ENCODE results near the gene GMIP.

GMIP gene

DNA sequence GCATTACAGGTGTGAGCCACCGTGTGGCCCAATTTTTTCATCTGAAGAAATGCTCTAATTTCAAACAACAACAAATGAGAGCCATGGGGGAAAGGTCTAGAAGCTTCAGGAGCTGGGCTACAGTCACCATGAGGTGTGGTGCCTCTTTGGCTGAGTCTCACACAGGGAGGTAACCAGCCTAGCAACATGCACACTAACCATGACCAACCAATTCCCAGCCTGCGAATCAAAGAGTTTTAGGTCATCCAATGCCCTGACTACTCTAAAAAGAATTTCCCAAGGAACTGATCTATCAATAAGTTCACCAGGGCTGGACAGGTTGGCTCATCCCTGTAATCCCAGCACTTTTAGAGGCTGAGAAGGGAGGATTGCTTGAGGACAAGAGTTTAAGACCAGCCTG, 54.9 kb downstream of the GMIP start:
- Histone ChIP-seq H3K27me3 (ENCODE audit: control insufficient read depth in 1 of 2, insufficient read depth in 1 of 2, low read length in 2 of 2) (no peaks in the 10 kb centered on the region), H2BK120ac (ENCODE audit: low read depth, low read length) (no peak overlapping the region), H2BK15ac (ENCODE audit: low read depth, poor library complexity, severe bottlenecking) (no peak overlapping the region), H3K27ac (ENCODE audit: low read length, poor library complexity, severe bottlenecking) (no peak overlapping the region), H3K9me3 (ENCODE audit: control insufficient read depth, low read length) (no peaks in the 10 kb centered on the region), H3K4me3 (ENCODE audit: insufficient read depth in 1 of 2, low read depth in 1 of 2, low read length in 2 of 2) (no peak overlapping the region), H4K8ac (ENCODE audit: low read length) (no peak overlapping the region), H3K79me1 (replicated peaks; ENCODE audit: low read length, poor library complexity, severe bottlenecking) (no peaks in the 10 kb centered on the region), H2BK5ac (ENCODE audit: low read depth, low read length, poor library complexity, severe bottlenecking) (no peak overlapping the region), H2BK12ac (ENCODE audit: low read length in 2 of 2) (no peak overlapping the region), H2AK5ac (ENCODE audit: low read length, severe bottlenecking) (no peak overlapping the region), H3K36me3 (ENCODE audit: control insufficient read depth in 1 of 2, insufficient read depth in 2 of 2, low read depth in 1 of 2, low read length in 2 of 2) (no peaks in the 10 kb centered on the region), H3K4me1 (ENCODE audit: control insufficient read depth, insufficient read depth, low read depth, low read length) (peaks cover 4% of the 10 kb centered on the region), H4K91ac (ENCODE audit: low read length) (no peak overlapping the region), H2AFZ (ENCODE audit: low read depth, low read length) (no peak overlapping the region), H3K9ac (ENCODE audit: low read length) (no peak overlapping the region), H3K14ac (ENCODE audit: low read length in 2 of 2) (no peak overlapping the region), H3K18ac (ENCODE audit: low read depth in 1 of 2, low read length in 2 of 2) (no peak overlapping the region), H3K23ac (ENCODE audit: low read length in 2 of 2) (no peak overlapping the region), H3K4me2 (ENCODE audit: low read length, poor library complexity, severe bottlenecking) (no peak overlapping the region), H3K4ac (ENCODE audit: low read depth in 1 of 2, low read length in 2 of 2) (no peak overlapping the region)
- no peak for DNase-seq
- 91% methylated on average over 1 of the region's 2 CpGs for WGBS

DNA sequence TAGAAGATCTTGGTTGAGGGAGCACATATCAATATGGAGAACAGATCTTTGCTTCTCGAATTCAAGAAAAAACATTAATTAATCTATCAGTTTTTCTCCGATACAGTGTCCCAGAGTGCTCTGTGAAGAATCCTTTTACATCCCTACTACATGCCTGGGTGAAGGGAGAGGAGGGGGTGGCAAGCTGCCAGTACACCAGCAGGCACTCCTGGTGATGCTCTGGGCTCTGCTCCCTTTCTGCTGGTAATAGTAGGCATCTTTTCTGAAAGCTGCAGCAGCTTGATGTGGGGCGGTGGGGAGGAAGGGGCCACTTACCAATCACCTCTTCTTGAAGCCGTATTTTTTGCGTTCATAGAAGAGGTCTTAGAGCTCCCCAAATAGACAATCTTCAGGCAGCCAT, 55.7 kb downstream of the GMIP start:
- H2BK120ac ChIP-seq (ENCODE audit: low read depth, low read length): no peak overlapping the region
- no peaks in the 10 kb centered on the region for H3K79me1 ChIP-seq (replicated peaks; ENCODE audit: low read length, poor library complexity, severe bottlenecking)
- over 99% methylated on average over 3 of the region's 5 CpGs for WGBS
- H3K23ac ChIP-seq (ENCODE audit: low read length in 2 of 2): no peak overlapping the region
- no peak overlapping the region for H3K4me2 ChIP-seq (ENCODE audit: low read length, poor library complexity, severe bottlenecking)
- peaks cover 4% of the 10 kb centered on the region for H3K4me1 ChIP-seq (ENCODE audit: control insufficient read depth, insufficient read depth, low read depth, low read length)
- no peaks in the 10 kb centered on the region for H3K36me3 ChIP-seq (ENCODE audit: control insufficient read depth in 1 of 2, insufficient read depth in 2 of 2, low read depth in 1 of 2, low read length in 2 of 2)
- no peak overlapping the region for H2BK5ac ChIP-seq (ENCODE audit: low read depth, low read length, poor library complexity, severe bottlenecking)
- no peak overlapping the region for H3K18ac ChIP-seq (ENCODE audit: low read depth in 1 of 2, low read length in 2 of 2)
- H2AK5ac ChIP-seq (ENCODE audit: low read length, severe bottlenecking): no peak overlapping the region
- no peaks in the 10 kb centered on the region for H3K27me3 ChIP-seq (ENCODE audit: control insufficient read depth in 1 of 2, insufficient read depth in 1 of 2, low read length in 2 of 2)
- H3K9me3 ChIP-seq (ENCODE audit: control insufficient read depth, low read length): no peaks in the 10 kb centered on the region
- no peak for DNase-seq
- H3K4me3 ChIP-seq (ENCODE audit: insufficient read depth in 1 of 2, low read depth in 1 of 2, low read length in 2 of 2): no peak overlapping the region
- H3K14ac ChIP-seq (ENCODE audit: low read length in 2 of 2): no peak overlapping the region
- no peak overlapping the region for H2BK15ac ChIP-seq (ENCODE audit: low read depth, poor library complexity, severe bottlenecking)
- no peak overlapping the region for H4K8ac ChIP-seq (ENCODE audit: low read length)
- H2AFZ ChIP-seq (ENCODE audit: low read depth, low read length): no peak overlapping the region
- no peak overlapping the region for H3K9ac ChIP-seq (ENCODE audit: low read length)
- no peak overlapping the region for H3K27ac ChIP-seq (ENCODE audit: low read length, poor library complexity, severe bottlenecking)
- no peak overlapping the region for H2BK12ac ChIP-seq (ENCODE audit: low read length in 2 of 2)
- no peak overlapping the region for H4K91ac ChIP-seq (ENCODE audit: low read length)
- H3K4ac ChIP-seq (ENCODE audit: low read depth in 1 of 2, low read length in 2 of 2): no peak overlapping the region

DNA sequence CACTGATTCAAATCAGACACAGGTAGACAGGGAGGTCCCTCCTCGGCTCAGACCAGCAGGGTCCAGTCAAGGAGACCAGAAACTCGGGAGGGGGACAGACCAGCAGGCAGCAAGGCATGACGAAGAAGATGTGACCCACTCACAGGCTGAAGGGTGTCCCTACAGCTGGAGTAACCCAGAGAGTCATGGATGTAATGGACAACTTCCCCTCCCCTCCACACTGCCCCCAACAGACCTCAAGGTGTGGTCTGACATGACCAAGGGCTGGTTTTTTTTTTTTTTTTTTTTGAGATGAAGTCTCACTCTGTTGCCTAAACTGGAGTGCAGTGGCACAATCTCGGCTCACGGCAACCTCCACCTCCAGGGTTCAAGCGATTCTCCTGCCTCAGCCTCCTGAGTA, 59.1 kb downstream of the GMIP start:
- Histone ChIP-seq H3K9me3 (ENCODE audit: control insufficient read depth, low read length) (no peaks in the 10 kb centered on the region), H3K4me2 (ENCODE audit: low read length, poor library complexity, severe bottlenecking) (no peak overlapping the region), H3K9ac (ENCODE audit: low read length) (no peak overlapping the region), H3K4me1 (ENCODE audit: control insufficient read depth, insufficient read depth, low read depth, low read length) (peaks cover 2% of the 10 kb centered on the region), H3K27ac (ENCODE audit: low read length, poor library complexity, severe bottlenecking) (no peak overlapping the region), H3K14ac (ENCODE audit: low read length in 2 of 2) (no peak overlapping the region), H3K79me1 (replicated peaks; ENCODE audit: low read length, poor library complexity, severe bottlenecking) (no peaks in the 10 kb centered on the region), H3K4ac (ENCODE audit: low read depth in 1 of 2, low read length in 2 of 2) (no peak overlapping the region), H2BK12ac (ENCODE audit: low read length in 2 of 2) (no peak overlapping the region), H2AFZ (ENCODE audit: low read depth, low read length) (no peak overlapping the region), H3K4me3 (ENCODE audit: insufficient read depth in 1 of 2, low read depth in 1 of 2, low read length in 2 of 2) (no peak overlapping the region), H3K36me3 (ENCODE audit: control insufficient read depth in 1 of 2, insufficient read depth in 2 of 2, low read depth in 1 of 2, low read length in 2 of 2) (no peaks in the 10 kb centered on the region), H3K18ac (ENCODE audit: low read depth in 1 of 2, low read length in 2 of 2) (no peak overlapping the region), H2BK5ac (ENCODE audit: low read depth, low read length, poor library complexity, severe bottlenecking) (no peak overlapping the region), H4K91ac (ENCODE audit: low read length) (no peak overlapping the region), H2BK15ac (ENCODE audit: low read depth, poor library complexity, severe bottlenecking) (no peak overlapping the region), H4K8ac (ENCODE audit: low read length) (no peak overlapping the region), H3K23ac (ENCODE audit: low read length in 2 of 2) (no peak overlapping the region), H3K27me3 (ENCODE audit: control insufficient read depth in 1 of 2, insufficient read depth in 1 of 2, low read length in 2 of 2) (no peaks in the 10 kb centered on the region), H2BK120ac (ENCODE audit: low read depth, low read length) (no peak overlapping the region), H2AK5ac (ENCODE audit: low read length, severe bottlenecking) (no peak overlapping the region)
- WGBS: 80% methylated on average over 6 of the region's 6 CpGs
- no peak for DNase-seq

DNA sequence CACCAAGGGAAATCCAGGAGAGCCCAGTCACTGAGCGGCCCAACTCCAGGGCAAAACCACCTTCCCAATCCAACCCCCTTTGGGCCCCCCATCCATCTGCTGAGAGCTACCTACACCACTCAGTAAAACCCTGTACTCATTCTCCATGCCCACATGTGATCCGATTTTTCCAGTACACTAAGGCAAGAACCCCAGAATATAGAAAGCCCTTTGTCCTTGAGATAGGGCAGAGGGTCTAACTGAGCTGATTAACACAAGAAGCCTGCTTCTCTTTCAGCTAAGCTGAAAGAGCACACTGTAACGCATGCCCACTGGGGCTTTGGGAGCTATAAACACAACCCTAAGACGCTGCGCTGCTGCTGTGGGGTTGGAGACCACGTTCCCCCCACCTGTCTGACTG, 61.0 kb downstream of the GMIP start:
- no peak for DNase-seq
- 85% methylated on average over 6 of the region's 6 CpGs for WGBS
- H3K36me3 ChIP-seq (ENCODE audit: control insufficient read depth in 1 of 2, insufficient read depth in 2 of 2, low read depth in 1 of 2, low read length in 2 of 2): no peaks in the 10 kb centered on the region

More for the DNA sequence above, 61.0 kb downstream of the GMIP start:
- H3K4ac ChIP-seq (ENCODE audit: low read depth in 1 of 2, low read length in 2 of 2): no peak overlapping the region
- no peak overlapping the region for H3K18ac ChIP-seq (ENCODE audit: low read depth in 1 of 2, low read length in 2 of 2)
- H2AK5ac ChIP-seq (ENCODE audit: low read length, severe bottlenecking): no peak overlapping the region
- no peak overlapping the region for H2BK120ac ChIP-seq (ENCODE audit: low read depth, low read length)
- no peak overlapping the region for H2BK5ac ChIP-seq (ENCODE audit: low read depth, low read length, poor library complexity, severe bottlenecking)
- H3K4me2 ChIP-seq (ENCODE audit: low read length, poor library complexity, severe bottlenecking): no peak overlapping the region
- no peak overlapping the region for H4K91ac ChIP-seq (ENCODE audit: low read length)
- no peak overlapping the region for H3K27ac ChIP-seq (ENCODE audit: low read length, poor library complexity, severe bottlenecking)
- H2BK12ac ChIP-seq (ENCODE audit: low read length in 2 of 2): no peak overlapping the region
- H3K4me3 ChIP-seq (ENCODE audit: insufficient read depth in 1 of 2, low read depth in 1 of 2, low read length in 2 of 2): no peak overlapping the region
- no peaks in the 10 kb centered on the region for H3K27me3 ChIP-seq (ENCODE audit: control insufficient read depth in 1 of 2, insufficient read depth in 1 of 2, low read length in 2 of 2)
- H3K23ac ChIP-seq (ENCODE audit: low read length in 2 of 2): no peak overlapping the region
- H3K14ac ChIP-seq (ENCODE audit: low read length in 2 of 2): no peak overlapping the region
- no peak overlapping the region for H2AFZ ChIP-seq (ENCODE audit: low read depth, low read length)
- no peaks in the 10 kb centered on the region for H3K9me3 ChIP-seq (ENCODE audit: control insufficient read depth, low read length)
- H3K79me1 ChIP-seq (replicated peaks; ENCODE audit: low read length, poor library complexity, severe bottlenecking): no peaks in the 10 kb centered on the region
- H4K8ac ChIP-seq (ENCODE audit: low read length): no peak overlapping the region
- H3K4me1 ChIP-seq (ENCODE audit: control insufficient read depth, insufficient read depth, low read depth, low read length): peaks cover 2% of the 10 kb centered on the region
- H3K9ac ChIP-seq (ENCODE audit: low read length): no peak overlapping the region
- H2BK15ac ChIP-seq (ENCODE audit: low read depth, poor library complexity, severe bottlenecking): no peak overlapping the region
